H9 (cell line): Measurements from ENCODE around the gene KIZ. TPM values are rescaled to one million over a fixed set of nuclear protein-coding genes. Genes with fewer than 3 reads are reported as not detected.

Source experiments
- DNase-seq: peaks from one replicate; pipeline ENCODE4 v3.0.0-alpha.2; 2017
- H2AFZ ChIP-seq: one replicate; pipeline ENCODE4 v1.6.1; 2013; ENCODE audit warnings: mild to moderate bottlenecking, low read length, control low read depth, moderate library complexity
- H2AK5ac ChIP-seq: 2 replicates; pipeline ENCODE4 v1.6.1; 2013; ENCODE audit warnings: low read length, control low read depth, mixed read lengths; ENCODE audit not compliant: insufficient read length
- H2BK120ac ChIP-seq: one replicate; pipeline ENCODE4 v1.6.1; 2013; ENCODE audit warnings: low read depth, mild to moderate bottlenecking, low read length, control low read depth, inconsistent platforms; ENCODE audit not compliant: poor library complexity, severe bottlenecking
- H2BK12ac ChIP-seq: 2 replicates; pipeline ENCODE4 v1.6.1; 2013; ENCODE audit warnings: low read length, control low read depth, mixed read lengths, low read depth; ENCODE audit not compliant: insufficient read length
- H2BK15ac ChIP-seq: 2 replicates; pipeline ENCODE4 v1.6.1; 2013; ENCODE audit warnings: low read depth, low read length, control low read depth
- H2BK20ac ChIP-seq: one replicate; pipeline ENCODE4 v1.6.1; 2013; ENCODE audit warnings: low read depth, mild to moderate bottlenecking, low read length, control low read depth, inconsistent platforms; ENCODE audit not compliant: poor library complexity, severe bottlenecking
- H2BK5ac ChIP-seq: 2 replicates; pipeline ENCODE4 v1.6.1; 2013; ENCODE audit warnings: low read length, control low read depth, mixed read lengths; ENCODE audit not compliant: insufficient read length
- H3K14ac ChIP-seq: 2 replicates; pipeline ENCODE4 v1.6.1; 2013; ENCODE audit warnings: low read length, control low read depth; ENCODE audit not compliant: insufficient read depth
- H3K18ac ChIP-seq: 2 replicates; pipeline ENCODE4 v1.6.1; 2013; ENCODE audit warnings: low read depth, mild to moderate bottlenecking, mixed read lengths, low read length, control low read depth; ENCODE audit not compliant: insufficient read length
- H3K23ac ChIP-seq: 2 replicates; pipeline ENCODE4 v1.6.1; 2013; ENCODE audit warnings: low read length, control low read depth, mixed read lengths, low read depth; ENCODE audit not compliant: insufficient read length
- H3K23me2 ChIP-seq: 2 replicates; pipeline ENCODE4 v1.6.1; 2013; ENCODE audit warnings: low read depth, mild to moderate bottlenecking, mixed read lengths, low read length, control low read depth; ENCODE audit not compliant: insufficient read length, poor library complexity, severe bottlenecking
- H3K27ac ChIP-seq: 2 replicates; pipeline ENCODE4 v1.5.1; 2013; ENCODE audit warnings: low read length, control low read depth, mixed read lengths, low read depth; ENCODE audit not compliant: insufficient read length
- H3K27me3 ChIP-seq: 2 replicates; pipeline ENCODE4 v1.6.1; 2013; ENCODE audit warnings: low read length, control low read depth, inconsistent platforms; ENCODE audit not compliant: insufficient read depth
- H3K4ac ChIP-seq: 2 replicates; pipeline ENCODE4 v1.6.1; 2013; ENCODE audit warnings: low read depth, mild to moderate bottlenecking, control low read depth, inconsistent platforms, low read length, moderate library complexity
- H3K4me1 ChIP-seq: 2 replicates; pipeline ENCODE4 v1.6.1; 2013; ENCODE audit warnings: low read length, control low read depth, inconsistent platforms; ENCODE audit not compliant: insufficient read depth
- H3K4me2 ChIP-seq: 2 replicates; pipeline ENCODE4 v1.6.1; 2013; ENCODE audit warnings: low read length, control low read depth, mixed read lengths; ENCODE audit not compliant: insufficient read length, insufficient read depth
- H3K56ac ChIP-seq: 2 replicates; pipeline ENCODE4 v1.6.1; 2013; ENCODE audit warnings: low read depth, mild to moderate bottlenecking, mixed read lengths, low read length, control low read depth; ENCODE audit not compliant: insufficient read length
- H3K79me1 ChIP-seq: 2 replicates; pipeline ENCODE4 v1.6.1; 2013; ENCODE audit warnings: low read depth, mild to moderate bottlenecking, moderate library complexity, low read length, control low read depth, inconsistent platforms; ENCODE audit not compliant: insufficient read depth, poor library complexity, severe bottlenecking
- H3K79me2 ChIP-seq: 2 replicates; pipeline ENCODE4 v1.6.1; 2013; ENCODE audit warnings: low read length, control low read depth, inconsistent platforms; ENCODE audit not compliant: insufficient read depth
- H3K9ac ChIP-seq: 2 replicates; pipeline ENCODE4 v1.6.1; 2013; ENCODE audit warnings: low read length, control low read depth, mixed read lengths; ENCODE audit not compliant: insufficient read length; ENCODE audit errors: extremely low read depth
- H3K9me3 ChIP-seq: one replicate; pipeline ENCODE4 v1.6.1; 2013; ENCODE audit warnings: low read depth, low read length, inconsistent platforms; ENCODE audit not compliant: control insufficient read depth
- H3T11ph ChIP-seq: one replicate; pipeline ENCODE4 v1.6.1; 2013; ENCODE audit warnings: mild to moderate bottlenecking, low read length, control low read depth, inconsistent platforms
- H4K20me1 ChIP-seq: one replicate; pipeline ENCODE4 v1.6.1; 2013; ENCODE audit not compliant: control insufficient read depth, insufficient read length, insufficient read depth
- H4K5ac ChIP-seq: 2 replicates; pipeline ENCODE4 v1.6.1; 2013; ENCODE audit warnings: low read depth, mild to moderate bottlenecking, mixed read lengths, low read length, control low read depth; ENCODE audit not compliant: insufficient read length
- H4K8ac ChIP-seq: replicated peaks from 2 replicates; pipeline ENCODE4 v1.6.1; 2013; ENCODE audit warnings: low read length, control low read depth, mixed read lengths, low read depth; ENCODE audit not compliant: insufficient read length
- H4K91ac ChIP-seq: 2 replicates; pipeline ENCODE4 v1.6.1; 2013; ENCODE audit warnings: low read depth, mild to moderate bottlenecking, moderate library complexity, mixed read lengths, low read length, control low read depth; ENCODE audit not compliant: insufficient read length
- H3K27ac Mint-ChIP-seq, 3 experiments: 2 replicates in 2 of 3; 3 replicates in 1 of 3; pipeline ENCODE4 v1.8.0; 2020 to 2021; ENCODE audit warnings: mixed read lengths in 3 of 3, mild to moderate bottlenecking in 1 of 3, moderate library complexity in 1 of 3
- H3K27me3 Mint-ChIP-seq: 2 replicates; pipeline ENCODE4 v1.8.0; 2021; ENCODE audit warnings: low read depth, mild to moderate bottlenecking, moderate library complexity, mixed read lengths
- H3K36me3 Mint-ChIP-seq, 3 experiments: 2 replicates in 2 of 3; 3 replicates in 1 of 3; pipeline ENCODE4 v1.8.0; 2020 to 2021; ENCODE audit warnings: low read depth in 3 of 3, mixed read lengths in 3 of 3; ENCODE audit not compliant: insufficient read depth in 1 of 3
- H3K4me1 Mint-ChIP-seq, 2 experiments: 2 replicates each; pipeline ENCODE4 v1.8.0; 2020; ENCODE audit warnings: mixed read lengths in 2 of 2
- H3K4me3 Mint-ChIP-seq, 2 experiments: 2 replicates in 1 of 2; 3 replicates in 1 of 2; pipeline ENCODE4 v1.8.0; 2020 to 2021; ENCODE audit warnings: mild to moderate bottlenecking in 2 of 2, mixed read lengths in 2 of 2, moderate library complexity in 1 of 2
- H3K9me3 Mint-ChIP-seq, 2 experiments: 2 replicates in 1 of 2; 3 replicates in 1 of 2; pipeline ENCODE4 v1.8.0; 2020; ENCODE audit warnings: mild to moderate bottlenecking in 2 of 2, mixed read lengths in 2 of 2, moderate library complexity in 1 of 2
- CTCF ChIP-seq: fragments of 200-600 bp; sonication (generic); conservative IDR thresholded peaks from 3 replicates; pipeline ENCODE4 v1.8.0; 2021; ENCODE audit warnings: antibody characterized with exemption, mild to moderate bottlenecking
- WGBS: extraction: QIAGEN DNeasy Blood & Tissue Kit; methylation state at CpG from one replicate; pipeline ENCODE4 v1.1.7; 2013; ENCODE audit warnings: missing lambda C conversion rate, low lambda C conversion rate, mixed read lengths; ENCODE audit not compliant: insufficient read length; ENCODE audit errors: extremely low coverage; 5-methylcytosine and 5-hydroxymethylcytosine counted together
- total RNA-seq: library from RNA; stranded (reverse); gene quantifications from 2 replicates; pipeline ENCODE4 v1.2.1, GENCODE V29; 2021

Gene KIZ
- total RNA-seq, 1 experiment from 2014 or later = 29.3 TPM

GRCh38 chr20:21126581-21126870 is 644 bp downstream of the KIZ start:
- Histone ChIP-seq H3K14ac (no peak overlapping the region), H3K27me3 (no peaks in the 10 kb centered on the region), H2BK20ac (no peak overlapping the region), H2BK5ac (no peak overlapping the region), H3K9me3 (no peaks in the 10 kb centered on the region), H3K27ac (no peak overlapping the region), H3K9ac (peak overlapping the region; percentile 52), H2AK5ac (no peak overlapping the region), H4K91ac (no peak overlapping the region), H2BK15ac (no peak overlapping the region), H3K79me2 (peaks cover 1% of the 10 kb centered on the region; the same call in 1 of the 2 replicates), H3K56ac (no peak overlapping the region), H3K18ac (no peak overlapping the region), H3K4me1 (peaks cover 7% of the 10 kb centered on the region; the same call in 1 of the 2 replicates), H3K4me2 (peak overlapping the region; percentile 87), H3K79me1 (peaks cover 3% of the 10 kb centered on the region), H3K23me2 (peaks cover 8% of the 10 kb centered on the region), H4K20me1 (no peaks in the 10 kb centered on the region), H4K5ac (no peak overlapping the region), H2AFZ (no peak overlapping the region), H3T11ph (no peak overlapping the region), H4K8ac (no peak overlapping the region), H3K23ac (no peak overlapping the region), H2BK120ac (no peak overlapping the region), H2BK12ac (no peak overlapping the region), H3K4ac (no peak overlapping the region)
- H3K36me3 Mint-ChIP-seq = peaks cover 0 to 5% (median 2%) of the 10 kb centered on the region in 3 experiments; a peak in 3 of 7 replicates
- DNase-seq = no peak
- H3K27me3 Mint-ChIP-seq = peaks cover 3% of the 10 kb centered on the region; the same call in 1 of the 2 replicates
- H3K4me1 Mint-ChIP-seq = peaks cover 35 to 40% of the 10 kb centered on the region in 2 experiments
- H3K27ac Mint-ChIP-seq = peak overlapping the region in 1 of 3 experiments; percentile 13; a peak in 1 of 7 replicates
- peak overlapping the region; percentile 87 to 92 for H3K4me3 Mint-ChIP-seq
- no peaks in the 10 kb centered on the region for H3K9me3 Mint-ChIP-seq
- WGBS = no CpG with 5 or more reads among the region's 8 CpGs
- TF ChIP-seq CTCF = no peak
